VCaP (cell line): Measurements from ENCODE around the gene OR2D3.
"Not testable (repeated sequence)": the region's sequence is repeated elsewhere in the genome, so short reads cannot be mapped to it uniquely, and the experiment has no call there.

Experiments
- H3K27ac ChIP-seq: fragments of 450-650 bp; 2 replicates; pipeline ENCODE4 v1.5.1; 2017
- TF ChIP-seq, protein P1 (sequence below): fragments of 450-650 bp; conservative IDR thresholded peaks from 2 replicates; pipeline ENCODE4 v1.5.1; 2017; ENCODE audit warnings: mild to moderate bottlenecking, moderate library complexity

Gene OR2D3

DNA sequence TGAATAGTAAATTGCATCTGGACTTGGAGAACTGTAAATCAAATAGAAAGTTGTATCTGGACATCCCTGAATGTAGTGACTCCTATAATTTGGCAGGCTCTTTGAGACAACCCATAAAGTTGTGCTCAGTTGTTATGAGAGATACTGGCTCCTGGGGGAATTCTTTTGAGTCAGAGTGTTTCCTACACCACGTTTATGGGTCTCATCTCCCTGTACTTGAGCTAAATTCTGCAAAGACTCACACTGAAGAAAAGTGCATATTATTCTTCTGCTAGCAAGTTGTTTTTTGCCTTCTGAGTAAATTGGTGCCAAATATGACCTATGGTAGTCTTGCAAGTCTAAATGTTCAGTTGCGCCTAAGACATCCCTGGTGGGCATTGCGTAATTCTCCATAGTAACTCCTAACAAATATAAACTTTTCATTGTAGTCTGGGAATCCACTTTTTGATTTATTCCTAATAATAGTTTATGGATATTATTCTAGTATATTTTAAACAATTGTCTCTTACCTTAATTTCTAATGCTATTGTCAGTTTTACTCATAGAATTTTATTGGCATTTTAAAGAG is 10.4 kb downstream of the OR2D3 start:
- no peak overlapping the region for H3K27ac ChIP-seq
- TF ChIP-seq, protein P1, sequence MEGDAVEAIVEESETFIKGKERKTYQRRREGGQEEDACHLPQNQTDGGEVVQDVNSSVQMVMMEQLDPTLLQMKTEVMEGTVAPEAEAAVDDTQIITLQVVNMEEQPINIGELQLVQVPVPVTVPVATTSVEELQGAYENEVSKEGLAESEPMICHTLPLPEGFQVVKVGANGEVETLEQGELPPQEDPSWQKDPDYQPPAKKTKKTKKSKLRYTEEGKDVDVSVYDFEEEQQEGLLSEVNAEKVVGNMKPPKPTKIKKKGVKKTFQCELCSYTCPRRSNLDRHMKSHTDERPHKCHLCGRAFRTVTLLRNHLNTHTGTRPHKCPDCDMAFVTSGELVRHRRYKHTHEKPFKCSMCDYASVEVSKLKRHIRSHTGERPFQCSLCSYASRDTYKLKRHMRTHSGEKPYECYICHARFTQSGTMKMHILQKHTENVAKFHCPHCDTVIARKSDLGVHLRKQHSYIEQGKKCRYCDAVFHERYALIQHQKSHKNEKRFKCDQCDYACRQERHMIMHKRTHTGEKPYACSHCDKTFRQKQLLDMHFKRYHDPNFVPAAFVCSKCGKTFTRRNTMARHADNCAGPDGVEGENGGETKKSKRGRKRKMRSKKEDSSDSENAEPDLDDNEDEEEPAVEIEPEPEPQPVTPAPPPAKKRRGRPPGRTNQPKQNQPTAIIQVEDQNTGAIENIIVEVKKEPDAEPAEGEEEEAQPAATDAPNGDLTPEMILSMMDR, result no peak

DNA sequence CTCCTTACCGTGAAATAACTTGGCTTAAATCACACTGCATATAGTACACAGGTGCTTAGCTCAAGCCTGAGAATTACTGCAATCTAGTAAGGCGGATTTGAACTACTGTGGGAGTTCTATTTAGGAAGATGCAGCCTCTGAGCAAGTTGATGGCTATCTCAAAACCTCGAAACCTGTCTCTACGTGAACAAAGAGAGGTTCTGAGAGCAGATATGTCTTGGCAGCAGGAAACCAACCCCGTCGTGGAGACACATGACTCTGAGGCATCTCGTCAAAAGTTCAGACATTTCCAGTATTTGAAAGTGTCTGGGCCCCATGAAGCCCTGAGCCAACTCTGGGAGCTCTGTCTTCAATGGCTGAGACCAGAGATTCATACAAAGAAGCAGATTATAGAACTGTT is 11.3 kb downstream of the OR2D3 start:
- H3K27ac ChIP-seq, result no peak overlapping the region

DNA sequence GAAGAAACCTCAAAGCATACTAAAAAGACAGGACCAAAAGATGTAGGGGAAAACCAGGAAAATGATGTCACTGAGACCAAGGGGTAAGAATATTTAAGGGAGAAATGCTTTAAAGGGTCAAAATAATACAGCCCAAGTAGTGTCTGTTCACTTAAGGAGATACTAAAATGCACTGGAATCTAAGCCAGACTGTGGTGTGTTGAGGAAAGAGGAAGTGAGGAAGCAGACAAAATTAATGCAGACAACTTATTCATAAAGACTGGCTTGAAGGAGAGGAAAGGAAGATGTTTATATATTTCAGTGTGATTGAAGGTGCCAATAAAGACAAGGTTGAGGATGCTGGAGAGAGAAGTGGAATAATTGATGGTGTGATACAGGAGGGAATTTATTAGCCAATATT is 21.2 kb downstream of the OR2D3 start:
- TF ChIP-seq, protein P1, result no peak
- H3K27ac ChIP-seq, result no peak overlapping the region

More for the DNA sequence above, 11.3 kb downstream of the OR2D3 start:
- TF ChIP-seq, protein P1, result no peak

DNA sequence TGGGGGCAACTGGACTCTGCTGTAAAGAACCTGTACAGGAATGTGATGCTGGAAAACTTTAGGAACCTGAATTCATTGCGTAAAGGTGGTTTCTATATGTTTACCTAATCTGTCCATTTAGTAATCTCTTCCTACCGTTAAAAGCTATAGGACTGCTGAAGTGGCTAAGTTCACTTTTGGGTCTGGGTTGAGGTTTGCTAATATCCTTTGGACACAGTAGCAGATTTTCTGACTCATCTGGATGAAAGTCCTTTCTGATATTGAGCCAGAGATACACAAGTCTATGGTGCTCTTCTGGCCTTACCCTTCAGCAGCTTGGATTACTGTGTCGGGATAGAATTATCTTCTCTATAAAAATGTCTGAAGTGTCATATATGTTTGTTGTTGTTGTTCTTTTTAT is 22.3 kb downstream of the OR2D3 start:
- TF ChIP-seq, protein P1, result no peak
- no peak overlapping the region for H3K27ac ChIP-seq

DNA sequence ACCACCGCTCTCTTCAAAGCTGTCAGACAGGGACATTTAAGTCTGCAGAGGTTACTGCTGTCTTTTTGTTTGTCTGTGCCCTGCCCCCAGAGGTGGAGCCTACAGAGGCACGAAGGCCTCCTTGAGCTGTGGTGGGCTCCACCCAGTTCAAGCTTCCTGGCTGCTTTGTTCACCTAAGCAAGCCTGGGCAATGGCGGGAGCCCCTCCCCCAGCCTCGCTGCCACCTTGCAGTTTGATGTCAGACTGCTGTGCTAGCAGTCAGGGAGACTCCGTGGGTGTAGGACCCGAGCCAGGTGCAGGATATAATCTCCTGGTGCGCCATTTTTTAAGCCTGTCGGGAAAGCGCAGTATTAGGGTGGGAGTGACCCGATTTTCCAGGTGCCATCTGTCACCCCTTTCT is 33.4 kb downstream of the OR2D3 start:
- H3K27ac ChIP-seq, result not testable (repeated sequence)

GRCh38 chr11:6962141-6962540 is 41.3 kb downstream of the OR2D3 start:
- no peak overlapping the region for H3K27ac ChIP-seq
- TF ChIP-seq, protein P1, result no peak

- TF ChIP-seq, protein P1, result no peak
Measured at GRCh38 chr11:6962673-6963072, 41.9 kb downstream of the OR2D3 start.

GRCh38 chr11:6968816-6969215 is 48.0 kb downstream of the OR2D3 start:
- H3K27ac ChIP-seq, result no peak overlapping the region
- TF ChIP-seq, protein P1, result no peak

More at GRCh38 chr11:6962673-6963072, 41.9 kb downstream of the OR2D3 start:
- no peak overlapping the region for H3K27ac ChIP-seq

DNA sequence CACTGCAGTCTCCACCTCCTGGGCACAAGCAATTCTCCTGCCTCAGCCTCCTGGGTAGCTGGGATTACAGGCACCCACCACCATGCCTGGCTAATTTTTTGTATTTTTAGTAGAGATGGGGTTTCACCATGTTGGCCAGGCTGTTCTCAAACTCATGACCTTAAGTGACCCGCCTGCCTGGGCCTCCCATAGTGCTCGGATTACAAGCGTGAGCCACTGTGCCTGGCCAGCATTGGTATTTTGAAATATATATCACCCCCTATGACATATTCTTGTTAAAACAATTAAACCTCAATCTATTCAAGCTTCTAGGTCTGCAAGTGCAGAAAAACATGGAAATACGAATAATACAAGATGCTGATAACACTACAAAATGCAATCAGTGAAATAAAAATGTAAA is 49.1 kb downstream of the OR2D3 start:
- not testable (repeated sequence) for H3K27ac ChIP-seq
